Prostate gland (tissue), 2 donors: ENCODE results near the gene GIMAP5.

Experiments used
- POLR2A ChIP-seq: fragments of 450-650 bp; IDR thresholded peaks from one replicate; pipeline ENCODE4 v1.6.1; 2016; ENCODE audit warnings: antibody characterized with exemption, mild to moderate bottlenecking
- POLR2AphosphoS5 ChIP-seq: sonication (generic); formaldehyde crosslinking; IDR thresholded peaks from one replicate; pipeline ENCODE4 v1.6.1; 2017; ENCODE audit warnings: antibody characterized with exemption
- TF ChIP-seq, protein P1 (sequence below), 4 experiments: fragments of 200-600 bp in 2 of 4; fragments of 450-650 bp in 2 of 4; sonication (generic) in 2 of 4; IDR thresholded peaks; 1 replicate in 3 of 4; 2 replicates in 1 of 4; pipeline ENCODE4 v1.5.1; 2016 to 2019; ENCODE audit warnings: antibody characterized with exemption in 4 of 4, mild to moderate bottlenecking in 2 of 4, moderate library complexity in 2 of 4

DNA sequence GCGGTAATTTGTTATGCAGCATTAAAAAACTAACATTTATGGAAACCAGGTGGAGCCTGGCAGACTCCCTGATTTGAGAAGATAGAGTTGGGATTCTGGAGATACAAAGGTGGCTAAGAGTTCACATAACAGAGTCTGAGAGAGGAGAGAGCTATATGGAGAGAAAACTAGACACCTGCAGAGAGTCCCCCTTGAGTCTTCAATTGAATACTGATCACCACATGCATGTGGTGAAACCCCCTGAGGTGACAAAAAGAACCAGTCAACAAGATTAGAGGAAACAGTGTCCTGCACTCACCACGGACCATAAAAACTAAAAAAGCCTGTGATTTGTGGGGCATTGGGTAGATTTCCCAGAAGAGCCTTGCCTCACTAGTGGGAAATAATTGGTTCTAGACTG lies 41.6 kb upstream of the GIMAP5 start:
- TF ChIP-seq, protein P1, sequence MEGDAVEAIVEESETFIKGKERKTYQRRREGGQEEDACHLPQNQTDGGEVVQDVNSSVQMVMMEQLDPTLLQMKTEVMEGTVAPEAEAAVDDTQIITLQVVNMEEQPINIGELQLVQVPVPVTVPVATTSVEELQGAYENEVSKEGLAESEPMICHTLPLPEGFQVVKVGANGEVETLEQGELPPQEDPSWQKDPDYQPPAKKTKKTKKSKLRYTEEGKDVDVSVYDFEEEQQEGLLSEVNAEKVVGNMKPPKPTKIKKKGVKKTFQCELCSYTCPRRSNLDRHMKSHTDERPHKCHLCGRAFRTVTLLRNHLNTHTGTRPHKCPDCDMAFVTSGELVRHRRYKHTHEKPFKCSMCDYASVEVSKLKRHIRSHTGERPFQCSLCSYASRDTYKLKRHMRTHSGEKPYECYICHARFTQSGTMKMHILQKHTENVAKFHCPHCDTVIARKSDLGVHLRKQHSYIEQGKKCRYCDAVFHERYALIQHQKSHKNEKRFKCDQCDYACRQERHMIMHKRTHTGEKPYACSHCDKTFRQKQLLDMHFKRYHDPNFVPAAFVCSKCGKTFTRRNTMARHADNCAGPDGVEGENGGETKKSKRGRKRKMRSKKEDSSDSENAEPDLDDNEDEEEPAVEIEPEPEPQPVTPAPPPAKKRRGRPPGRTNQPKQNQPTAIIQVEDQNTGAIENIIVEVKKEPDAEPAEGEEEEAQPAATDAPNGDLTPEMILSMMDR (IDR thresholded peaks at IDR 0.05) = no peak
- TF ChIP-seq POLR2A (no peak), POLR2AphosphoS5 (no peak)
